T-helper 22 cell (primary cell): ENCODE measurements around the gene MAPK14.

Experiments used
- DNase-seq: peaks from one replicate; pipeline ENCODE4 v3.0.0-alpha.2; 2020; ENCODE audit warnings: low read depth

MAPK14 gene

GRCh38 chr6:36038120-36038876 lies 10.7 kb downstream of the MAPK14 start:
- no peak for DNase-seq

GRCh38 chr6:36039112-36039511 lies 11.5 kb downstream of the MAPK14 start:
- DNase-seq = no peak

DNA sequence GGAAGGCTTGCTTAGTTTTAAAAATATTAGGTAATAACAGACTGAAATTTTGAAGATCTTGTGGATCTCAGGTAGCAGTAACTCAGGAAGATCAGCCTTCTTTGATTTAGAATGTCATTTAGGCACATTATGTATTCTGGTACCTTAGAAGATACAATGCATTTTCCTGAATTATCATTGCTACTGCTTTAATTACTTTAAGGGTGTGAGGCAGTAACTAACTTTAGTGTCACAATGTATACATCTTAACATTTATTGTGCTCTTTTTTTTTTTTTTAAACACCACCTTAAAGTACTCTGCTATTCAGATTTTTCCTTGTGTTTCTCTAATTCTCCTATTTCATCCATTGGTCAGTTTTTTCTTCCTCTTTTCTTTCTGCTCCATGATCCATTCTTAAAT lies 13.3 kb downstream of the MAPK14 start:
- DNase-seq = no peak

DNA sequence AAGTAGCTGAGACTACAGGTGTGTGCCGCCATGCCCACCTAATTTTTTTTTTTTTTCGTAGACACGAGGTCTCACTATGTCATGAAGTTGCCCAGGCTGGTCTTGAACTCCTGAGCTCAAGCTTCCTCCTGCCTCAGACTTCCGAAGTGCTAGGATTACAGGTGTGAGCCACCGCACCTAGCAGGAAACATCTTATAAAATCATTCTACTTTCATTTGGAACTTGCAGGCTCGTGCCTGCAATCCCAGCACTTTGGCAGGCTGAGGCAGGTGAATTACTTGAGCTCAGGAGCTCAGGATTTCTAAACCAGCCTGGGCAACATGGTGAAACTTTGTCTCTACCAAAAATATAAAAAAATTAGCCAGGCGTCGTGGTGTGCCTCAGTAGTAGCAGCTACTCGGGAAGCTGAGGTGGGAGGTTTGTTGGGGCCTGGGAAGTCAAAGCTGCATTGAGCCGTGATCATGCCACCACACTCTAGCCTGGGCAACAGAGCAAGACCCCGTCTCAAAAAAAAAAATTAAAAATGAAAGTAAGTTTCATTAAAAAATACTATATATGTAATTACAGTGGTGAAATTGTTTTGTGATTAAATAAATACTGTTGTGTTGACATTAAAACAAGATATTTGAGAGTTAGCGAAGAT lies 15.1 kb downstream of the MAPK14 start:
- DNase-seq = no peak

DNA sequence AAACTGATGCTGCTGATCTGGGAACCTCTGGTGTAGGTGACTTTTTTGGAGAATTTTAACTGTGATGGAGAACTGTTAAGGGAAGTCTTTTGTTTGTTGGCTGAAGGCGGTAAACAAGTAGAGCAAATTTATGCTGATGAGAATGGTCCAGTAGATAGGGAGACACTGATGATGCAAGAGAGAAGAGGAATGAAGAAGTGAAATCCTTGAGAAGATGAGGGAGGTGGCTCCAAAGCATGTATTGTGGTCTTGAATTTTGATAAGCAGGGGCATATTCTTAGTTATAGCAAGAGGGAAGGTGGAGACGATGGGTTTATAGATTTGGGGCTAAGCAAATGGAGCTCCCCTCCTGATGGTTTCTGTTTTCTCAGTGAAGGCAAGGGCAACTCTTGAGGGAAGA lies 22.0 kb downstream of the MAPK14 start:
- no peak for DNase-seq

GRCh38 chr6:36050305-36050704 lies 22.7 kb downstream of the MAPK14 start:
- no peak for DNase-seq

DNA sequence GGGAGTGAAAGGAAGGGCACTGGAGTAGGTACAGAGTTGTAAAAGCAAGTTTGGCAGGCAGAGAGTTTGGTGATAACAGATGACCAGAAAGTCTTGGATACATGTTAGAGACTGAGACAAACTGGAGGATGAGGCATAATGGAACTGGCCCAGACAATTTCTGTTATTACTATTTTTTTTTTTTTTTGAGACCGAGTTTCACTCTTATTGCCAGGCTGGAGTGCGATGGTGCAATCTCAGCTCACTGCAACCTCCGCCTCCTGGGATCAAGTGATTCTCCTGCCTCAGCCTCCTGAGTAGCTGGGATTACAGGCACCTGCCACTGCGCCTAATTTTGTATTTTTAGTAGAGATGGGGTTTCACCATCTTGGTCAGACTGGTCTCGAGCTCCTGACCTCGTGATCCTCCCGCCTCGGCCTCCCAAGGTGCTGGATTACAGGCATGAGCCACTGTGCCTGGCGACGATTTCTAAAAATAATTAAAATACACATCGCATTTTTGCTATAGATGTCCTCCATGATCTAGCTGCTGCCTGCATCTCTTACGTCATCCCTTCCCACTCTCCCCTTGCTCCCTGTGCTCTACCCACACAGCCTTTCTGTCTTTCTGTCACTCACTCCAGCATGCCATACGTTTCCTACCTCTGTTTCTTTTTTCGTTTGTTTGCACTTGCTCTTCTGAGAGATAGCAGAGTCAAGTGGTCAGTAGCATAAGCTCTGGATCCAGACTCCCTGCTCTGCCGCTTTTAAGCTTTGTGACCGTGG lies 23.5 kb downstream of the MAPK14 start:
- DNase-seq = no peak

- DNase-seq = no peak
Observed at GRCh38 chr6:36052097-36052496, 24.5 kb downstream of the MAPK14 start.

DNA sequence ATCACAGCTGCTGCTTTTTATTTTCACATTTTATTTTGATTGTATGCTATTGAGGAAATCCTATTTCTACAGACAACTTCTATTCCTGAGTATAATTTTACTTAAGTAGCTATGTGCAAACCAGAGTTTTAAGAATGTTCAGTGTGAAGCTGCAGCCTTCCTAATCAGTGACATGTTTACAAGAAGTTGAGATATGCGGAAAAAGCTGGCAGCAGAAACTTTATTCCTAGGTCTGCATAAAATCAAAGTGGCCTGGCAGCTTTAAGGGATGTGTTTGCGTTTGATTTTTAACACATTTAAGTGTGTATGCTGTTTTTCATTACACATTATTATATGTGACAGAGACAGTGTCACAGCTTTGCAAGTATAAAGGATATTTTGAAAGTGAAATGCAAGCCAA lies 26.3 kb downstream of the MAPK14 start:
- no peak for DNase-seq

DNA sequence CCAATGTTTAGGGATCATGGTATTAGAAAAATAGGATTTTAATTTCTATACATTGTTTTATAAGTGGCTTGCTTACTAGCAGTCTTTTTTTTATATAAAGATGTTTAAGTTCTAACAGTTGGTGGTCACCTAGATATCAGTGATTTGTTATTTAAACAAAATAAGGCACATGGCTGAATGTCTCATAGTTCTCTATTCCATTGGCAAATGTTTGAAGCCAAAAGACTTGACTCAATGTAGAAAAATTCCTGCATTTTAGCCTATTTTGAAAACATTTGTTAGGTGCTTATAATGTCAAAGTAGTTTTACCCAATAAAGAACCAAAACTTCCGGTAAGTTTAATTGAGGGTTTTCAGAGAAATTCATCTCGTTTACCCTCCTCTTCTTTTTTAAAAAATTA lies 26.8 kb downstream of the MAPK14 start:
- DNase-seq = no peak

DNA sequence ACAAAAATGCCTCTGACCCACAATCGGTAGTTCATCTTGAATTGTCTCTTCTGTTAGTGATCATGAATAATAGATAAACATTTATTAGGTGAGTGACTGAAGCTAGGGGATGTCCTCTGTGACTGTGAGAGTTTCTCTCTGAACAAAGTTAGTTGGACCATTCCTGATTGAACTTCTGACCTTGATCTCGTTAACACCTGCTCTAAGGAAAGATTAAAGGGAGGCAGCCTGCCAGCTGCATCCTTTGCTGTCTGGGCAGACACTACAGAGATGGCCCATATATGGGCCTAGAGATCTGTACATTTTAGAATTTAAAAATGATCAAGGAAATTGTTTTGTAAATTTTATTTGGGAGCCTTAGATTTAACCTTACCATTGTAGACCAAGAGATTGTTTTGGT lies 27.3 kb downstream of the MAPK14 start:
- no peak for DNase-seq

DNA sequence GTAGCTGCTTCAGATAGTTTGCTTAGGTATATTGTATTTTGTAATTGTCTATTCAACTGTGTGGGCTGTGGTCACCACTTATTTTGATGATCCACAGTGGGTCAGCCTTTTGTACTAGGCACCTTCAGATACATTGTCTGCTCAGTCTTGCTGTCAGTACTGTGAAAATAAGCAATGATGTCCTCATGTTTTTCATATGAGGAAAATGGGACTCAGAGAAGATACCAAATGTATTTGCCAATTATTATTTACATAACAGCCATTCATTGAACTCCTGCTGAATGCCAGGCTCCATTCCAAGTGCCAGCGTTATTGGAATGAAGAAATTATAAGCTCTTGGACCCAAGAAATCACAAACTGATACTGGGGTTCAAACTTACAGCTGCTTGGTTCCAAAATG lies 28.6 kb downstream of the MAPK14 start:
- DNase-seq = no peak

DNA sequence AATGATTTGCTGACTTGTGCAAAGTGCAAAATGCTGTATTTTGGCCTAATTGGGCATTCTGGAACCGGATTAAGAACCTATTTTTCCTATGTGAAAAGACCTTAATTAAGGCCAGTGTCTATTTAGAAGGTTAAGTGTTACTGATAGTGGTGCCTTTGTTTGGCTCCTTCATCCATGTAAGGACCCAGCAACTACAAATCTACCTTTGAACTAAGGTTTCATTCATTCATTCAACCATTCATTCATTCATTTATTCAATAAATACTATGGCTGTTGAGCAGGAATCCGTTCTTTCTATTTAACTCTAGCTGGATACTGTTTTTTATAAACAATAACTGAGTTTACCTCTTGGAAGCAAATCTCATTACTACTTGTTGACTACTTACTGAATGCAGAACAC lies 33.6 kb downstream of the MAPK14 start:
- DNase-seq = no peak

GRCh38 chr6:36062247-36062646 lies 34.6 kb downstream of the MAPK14 start:
- no peak for DNase-seq

GRCh38 chr6:36063318-36064060 lies 35.9 kb downstream of the MAPK14 start:
- DNase-seq = no peak

GRCh38 chr6:36064770-36065396 lies 37.3 kb downstream of the MAPK14 start:
- DNase-seq = no peak

- DNase-seq = no peak
Observed at GRCh38 chr6:36065916-36066315, 38.3 kb downstream of the MAPK14 start.

DNA sequence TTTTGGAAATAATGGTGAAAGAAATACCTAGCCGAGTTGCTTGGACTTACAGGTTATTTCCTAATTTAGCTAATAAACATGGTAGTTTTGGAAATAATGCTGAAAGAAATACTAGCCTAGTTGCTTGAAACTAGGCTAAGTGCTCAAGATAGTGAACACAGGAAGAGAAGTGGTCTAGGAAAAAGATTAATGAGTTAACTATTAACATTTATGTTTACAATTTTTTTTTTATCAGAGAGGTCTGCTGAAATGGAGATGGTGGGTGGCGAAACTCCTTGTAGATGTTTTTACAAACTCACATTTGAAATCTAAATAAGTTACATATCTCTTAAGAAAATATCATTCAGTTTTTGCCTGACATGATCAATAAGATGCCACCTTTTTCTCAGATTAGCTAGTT lies 39.2 kb downstream of the MAPK14 start:
- no peak for DNase-seq

DNA sequence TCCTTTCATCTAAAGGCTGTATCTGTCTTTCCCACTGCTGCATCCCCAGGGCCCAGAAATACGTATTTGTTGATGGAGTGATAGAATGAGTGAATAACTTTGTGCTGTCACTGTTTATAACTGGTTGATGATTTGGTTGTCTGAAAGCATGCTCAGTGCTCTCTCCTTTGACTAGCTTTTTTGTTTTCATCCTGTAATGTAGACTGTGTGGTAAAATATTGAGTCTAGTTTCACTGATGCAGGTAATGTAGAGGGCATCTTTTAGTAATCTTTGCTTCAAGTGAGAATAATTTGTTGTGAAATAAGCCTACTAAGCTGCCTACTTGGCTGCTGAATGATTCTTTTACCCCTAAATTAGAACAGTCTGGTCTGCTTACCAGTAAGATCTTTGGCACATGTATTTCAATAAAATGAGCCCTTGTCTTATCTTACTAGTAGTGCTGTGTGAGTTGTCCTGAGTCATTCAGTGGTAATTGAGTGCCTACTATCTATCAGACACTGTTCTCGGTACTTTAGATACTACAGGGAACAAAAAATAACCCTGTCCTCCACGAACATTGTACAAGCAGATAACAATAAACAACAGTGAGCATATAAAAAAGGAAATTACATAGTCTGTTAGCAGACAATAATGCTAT lies 39.9 kb downstream of the MAPK14 start:
- DNase-seq = no peak

DNA sequence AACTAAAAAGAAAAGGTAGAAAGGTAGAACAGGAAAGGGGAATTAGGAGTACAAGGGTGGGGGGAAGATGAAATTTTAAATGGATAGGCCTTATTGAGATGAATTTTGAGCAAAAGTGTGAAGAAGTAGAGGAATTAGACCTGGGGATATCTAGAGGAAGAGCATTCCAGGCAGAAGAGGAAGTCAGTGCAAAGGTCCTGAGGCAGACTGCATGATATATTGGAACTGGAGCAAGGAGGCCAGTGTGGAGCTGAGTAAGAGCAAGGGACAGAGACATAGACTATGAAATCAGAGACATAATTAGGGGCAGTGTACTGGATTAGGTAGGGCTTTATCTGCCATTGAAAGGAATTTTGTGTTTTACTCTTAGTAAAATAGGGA lies 40.4 kb downstream of the MAPK14 start:
- DNase-seq = no peak

DNA sequence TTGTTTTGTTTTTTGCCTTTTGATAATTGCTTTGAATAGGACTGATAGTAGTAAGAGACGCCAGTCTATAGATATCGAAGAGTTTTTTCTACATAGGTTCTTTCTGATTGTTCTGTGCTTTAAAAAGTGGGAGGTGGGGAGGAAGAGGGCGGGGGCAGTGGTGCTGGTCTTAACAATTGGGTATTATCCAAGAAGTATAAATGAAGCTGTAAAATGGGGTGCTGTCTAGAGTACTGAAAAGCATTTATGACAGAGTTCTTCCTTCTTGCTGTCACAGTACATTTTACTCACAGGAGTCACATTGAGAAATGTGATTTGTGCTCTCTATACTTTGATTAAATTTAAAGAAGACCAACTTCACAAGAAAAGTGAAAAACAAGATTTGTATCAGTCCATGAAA lies 41.0 kb downstream of the MAPK14 start:
- DNase-seq = no peak

DNA sequence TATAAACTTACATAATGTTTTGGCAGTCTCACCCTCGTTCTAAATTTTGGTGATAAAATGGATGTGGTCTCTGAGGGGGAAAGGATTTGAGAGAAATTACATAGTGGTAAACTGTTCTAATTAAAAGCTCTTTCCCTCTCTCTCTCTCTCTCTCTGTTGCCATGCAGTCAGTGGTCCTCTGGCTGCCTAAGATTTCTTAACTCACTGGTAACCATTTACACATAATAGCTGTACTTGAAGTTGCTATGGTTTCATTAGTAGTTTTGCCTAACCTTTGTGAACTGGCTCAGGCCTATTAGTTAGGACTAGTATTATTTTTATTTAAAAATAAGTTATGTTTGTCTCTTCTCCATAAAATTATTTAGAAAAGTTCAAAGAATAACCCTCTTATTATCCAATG lies 42.0 kb downstream of the MAPK14 start:
- no peak for DNase-seq
